ENCODE results near the gene TMC4. TPM values are rescaled to one million over a fixed set of nuclear protein-coding genes. Genes with fewer than 3 reads are reported as not detected.
"Not testable (repeated sequence)": the region's sequence is repeated elsewhere in the genome, so short reads cannot be mapped to it uniquely, and the experiment has no call there.

The TMC4 gene
- polyA plus RNA-seq, 3 donors: 1.5 to 2.5 (median 2.1) TPM

DNA sequence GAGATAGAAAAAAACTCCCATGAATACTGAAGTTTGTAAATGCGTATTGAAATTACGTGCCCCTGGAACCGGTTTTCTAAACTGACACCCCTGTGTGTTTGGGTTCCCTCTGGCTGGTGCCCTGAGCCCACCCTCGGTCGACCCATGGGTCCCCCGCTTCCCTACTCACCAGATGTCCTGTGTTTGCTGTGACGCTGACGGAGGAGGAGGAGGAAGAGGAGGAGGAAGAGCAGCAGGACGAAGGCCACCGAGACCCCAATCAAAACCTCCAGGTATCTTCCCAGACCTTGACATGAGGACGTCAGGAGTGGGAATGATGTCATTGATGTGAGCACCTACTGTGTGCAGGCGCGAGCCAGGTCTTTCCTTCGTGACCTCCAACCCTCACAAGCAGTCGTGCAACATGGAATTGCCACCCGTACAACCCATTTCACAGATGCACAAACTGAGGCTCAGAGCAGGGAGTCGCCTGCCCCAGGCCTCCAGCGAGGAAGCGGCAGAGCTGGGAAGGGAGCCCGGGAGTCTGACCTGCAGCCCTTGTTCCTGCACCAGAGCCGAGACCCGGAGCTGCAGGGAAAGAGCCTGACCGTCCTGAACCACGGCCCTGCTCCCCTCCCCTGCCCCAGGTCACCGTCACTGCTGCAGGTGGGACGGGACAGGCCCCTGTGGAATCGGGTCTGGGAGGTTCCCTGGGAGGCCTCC is 46.2 kb upstream of the TMC4 start:
- Histone ChIP-seq H3K36me3 (replicated peaks in 1 of 2; ENCODE audit: control insufficient read depth in 1 of 2, insufficient read depth in 2 of 2, low read length in 2 of 2) (peaks cover 36 to 41% of the 10 kb centered on the region in 2 donors), H3K27ac (ENCODE audit: low read depth in 1 of 2, low read length in 2 of 2) (peak overlapping the region; percentile 23 to 36), H3K79me2 (ENCODE audit: insufficient read depth, low read length) (peaks cover 33% of the 10 kb centered on the region), H2AFZ (ENCODE audit: insufficient read depth, low read depth, low read length, poor library complexity, severe bottlenecking) (no peak overlapping the region), H3K9me3 (replicated peaks in 1 of 2; ENCODE audit: control insufficient read depth in 1 of 2, insufficient read depth in 1 of 2, low read length in 2 of 2) (no peaks in the 10 kb centered on the region), H3K4me1 (ENCODE audit: control insufficient read depth in 1 of 2, insufficient read depth in 2 of 2, low read length in 2 of 2) (peaks cover 46 to 72% of the 10 kb centered on the region in 2 donors), H3K27me3 (ENCODE audit: control insufficient read depth in 2 of 2, insufficient read depth in 2 of 2, low read length in 2 of 2) (no peaks in the 10 kb centered on the region), H3K9ac (ENCODE audit: insufficient read depth, low read length, poor library complexity, severe bottlenecking) (no peak overlapping the region), H4K20me1 (ENCODE audit: insufficient read depth, low read length) (peaks cover 26% of the 10 kb centered on the region), H3K4me3 (replicated peaks in 1 of 3; ENCODE audit: low read depth in 2 of 3, low read length in 3 of 3) (peak overlapping the region in 1 of 3 experiments; percentile 28), H3K4me2 (replicated peaks; ENCODE audit: extremely low read depth, low read length, poor library complexity, severe bottlenecking) (no peak overlapping the region)
- Mint-ChIP-seq H3K4me3 (peak overlapping the region in 1 of 2 donors; percentile 48), H3K4me1 (peaks cover 66% of the 10 kb centered on the region), H3K27ac (peak overlapping the region in 5 of 7 donors; percentile 32 to 70 (median 64)), H3K9me3 (no peaks in the 10 kb centered on the region), H3K27me3 (ENCODE audit: low read depth in 3 of 3) (peaks cover 0 to 3% (median 0%) of the 10 kb centered on the region in 3 donors), H3K36me3 (peaks cover 48 to 51% of the 10 kb centered on the region in 2 donors)
- TF ChIP-seq, protein P1, sequence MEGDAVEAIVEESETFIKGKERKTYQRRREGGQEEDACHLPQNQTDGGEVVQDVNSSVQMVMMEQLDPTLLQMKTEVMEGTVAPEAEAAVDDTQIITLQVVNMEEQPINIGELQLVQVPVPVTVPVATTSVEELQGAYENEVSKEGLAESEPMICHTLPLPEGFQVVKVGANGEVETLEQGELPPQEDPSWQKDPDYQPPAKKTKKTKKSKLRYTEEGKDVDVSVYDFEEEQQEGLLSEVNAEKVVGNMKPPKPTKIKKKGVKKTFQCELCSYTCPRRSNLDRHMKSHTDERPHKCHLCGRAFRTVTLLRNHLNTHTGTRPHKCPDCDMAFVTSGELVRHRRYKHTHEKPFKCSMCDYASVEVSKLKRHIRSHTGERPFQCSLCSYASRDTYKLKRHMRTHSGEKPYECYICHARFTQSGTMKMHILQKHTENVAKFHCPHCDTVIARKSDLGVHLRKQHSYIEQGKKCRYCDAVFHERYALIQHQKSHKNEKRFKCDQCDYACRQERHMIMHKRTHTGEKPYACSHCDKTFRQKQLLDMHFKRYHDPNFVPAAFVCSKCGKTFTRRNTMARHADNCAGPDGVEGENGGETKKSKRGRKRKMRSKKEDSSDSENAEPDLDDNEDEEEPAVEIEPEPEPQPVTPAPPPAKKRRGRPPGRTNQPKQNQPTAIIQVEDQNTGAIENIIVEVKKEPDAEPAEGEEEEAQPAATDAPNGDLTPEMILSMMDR (IDR thresholded peaks at IDR 0.05): no peak
- DNase-seq: no peak
- WGBS (ENCODE audit: insufficient coverage): 98% methylated on average over 18 of the region's 27 CpGs
- intact Hi-C loops (cut with micrococcal nuclease): no loop called here

DNA sequence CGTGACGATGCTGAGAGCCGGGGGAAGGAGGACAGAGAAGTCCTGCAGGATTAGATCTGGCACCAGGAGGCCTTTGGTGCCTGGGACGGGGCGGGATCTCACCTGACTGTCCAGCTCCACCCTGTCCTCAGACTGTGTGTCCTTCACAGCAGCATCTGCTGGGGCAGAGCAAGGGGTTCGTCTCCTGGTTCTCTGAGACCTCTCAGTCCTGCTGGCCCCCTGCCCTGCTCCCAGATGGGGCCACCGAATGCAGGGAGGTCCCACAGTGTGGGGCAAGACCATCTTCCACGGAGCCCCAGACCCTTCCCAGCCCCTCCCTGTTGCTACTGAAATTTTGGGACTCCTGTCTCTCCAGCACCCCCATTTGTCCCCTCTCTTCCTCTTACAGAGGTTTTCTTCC is 45.3 kb upstream of the TMC4 start:
- peak overlapping the region; percentile 7 to 82 (median 63) for H3K27ac Mint-ChIP-seq
- peak overlapping the region; percentile 29 to 36 for H3K27ac ChIP-seq (ENCODE audit: low read depth in 1 of 2, low read length in 2 of 2)
- peaks cover 0 to 3% (median 0%) of the 10 kb centered on the region in 3 donors for H3K27me3 Mint-ChIP-seq (ENCODE audit: low read depth in 3 of 3)
- WGBS (ENCODE audit: insufficient coverage): 96% methylated on average over 8 of the region's 8 CpGs
- TF ChIP-seq, protein P1 (IDR thresholded peaks at IDR 0.05): no peak
- H3K9me3 ChIP-seq (replicated peaks in 1 of 2; ENCODE audit: control insufficient read depth in 1 of 2, insufficient read depth in 1 of 2, low read length in 2 of 2): no peaks in the 10 kb centered on the region
- peaks cover 50 to 53% of the 10 kb centered on the region in 2 donors for H3K36me3 Mint-ChIP-seq
- H3K9ac ChIP-seq (ENCODE audit: insufficient read depth, low read length, poor library complexity, severe bottlenecking): no peak overlapping the region
- peaks cover 38 to 63% of the 10 kb centered on the region in 2 donors for H3K4me1 ChIP-seq (ENCODE audit: control insufficient read depth in 1 of 2, insufficient read depth in 2 of 2, low read length in 2 of 2)
- no peaks in the 10 kb centered on the region for H3K9me3 Mint-ChIP-seq
- H3K4me1 Mint-ChIP-seq: peaks cover 61% of the 10 kb centered on the region
- H3K79me2 ChIP-seq (ENCODE audit: insufficient read depth, low read length): peaks cover 34% of the 10 kb centered on the region
- peak overlapping the region in 1 of 2 donors; percentile 4 for H3K4me3 Mint-ChIP-seq
- peak overlapping the region; percentile 3 for H3K4me2 ChIP-seq (replicated peaks; ENCODE audit: extremely low read depth, low read length, poor library complexity, severe bottlenecking)
- no peaks in the 10 kb centered on the region for H3K27me3 ChIP-seq (ENCODE audit: control insufficient read depth in 2 of 2, insufficient read depth in 2 of 2, low read length in 2 of 2)
- no peak overlapping the region for H3K4me3 ChIP-seq (replicated peaks in 1 of 3; ENCODE audit: low read depth in 2 of 3, low read length in 3 of 3)
- no peak overlapping the region for H2AFZ ChIP-seq (ENCODE audit: insufficient read depth, low read depth, low read length, poor library complexity, severe bottlenecking)
- H3K36me3 ChIP-seq (replicated peaks in 1 of 2; ENCODE audit: control insufficient read depth in 1 of 2, insufficient read depth in 2 of 2, low read length in 2 of 2): peaks cover 36 to 41% of the 10 kb centered on the region in 2 donors
- intact Hi-C loops (cut with micrococcal nuclease): no loop called here
- no peak for DNase-seq
- peaks cover 26% of the 10 kb centered on the region for H4K20me1 ChIP-seq (ENCODE audit: insufficient read depth, low read length)

DNA sequence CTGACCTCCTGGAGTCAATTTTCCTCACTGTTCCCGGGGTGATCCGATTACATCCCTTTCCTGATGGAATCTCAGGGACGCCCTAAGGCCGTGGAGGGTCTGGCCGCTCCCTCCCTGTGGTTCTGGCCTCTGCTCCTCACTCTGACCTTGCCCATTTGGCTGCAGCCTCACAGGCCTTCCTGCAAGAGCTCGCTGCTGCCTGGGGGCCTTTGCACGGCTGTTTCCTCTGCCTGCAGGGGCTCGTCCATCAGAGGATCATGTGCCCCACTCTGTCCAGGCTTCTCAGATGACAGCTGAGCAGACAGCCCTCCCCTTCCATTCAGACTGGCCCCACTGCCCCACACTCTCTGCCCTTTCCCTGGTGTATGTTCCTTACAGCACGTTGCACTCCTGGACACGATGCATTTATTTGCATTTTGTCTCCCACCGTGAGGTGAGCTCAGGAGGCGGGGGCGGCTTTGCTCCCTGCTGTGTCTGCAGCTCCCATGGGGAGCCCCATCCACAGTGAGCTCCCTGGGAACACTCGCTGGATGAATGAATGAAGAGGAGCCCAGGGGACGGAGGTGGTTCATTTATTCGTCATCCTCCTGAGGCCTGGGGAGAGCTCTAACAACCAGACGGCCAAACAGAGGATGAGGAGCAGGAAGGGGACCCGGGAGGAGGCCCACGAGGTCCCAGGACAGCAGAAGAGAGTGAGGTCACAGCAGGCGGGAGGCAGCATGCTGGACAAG is 44.7 kb upstream of the TMC4 start:
- Histone ChIP-seq H4K20me1 (ENCODE audit: insufficient read depth, low read length) (peaks cover 26% of the 10 kb centered on the region), H3K4me1 (ENCODE audit: control insufficient read depth in 1 of 2, insufficient read depth in 2 of 2, low read length in 2 of 2) (peaks cover 32 to 58% of the 10 kb centered on the region in 2 donors), H3K27ac (ENCODE audit: low read depth in 1 of 2, low read length in 2 of 2) (peak overlapping the region in 1 of 2 donors; percentile 36), H3K36me3 (replicated peaks in 1 of 2; ENCODE audit: control insufficient read depth in 1 of 2, insufficient read depth in 2 of 2, low read length in 2 of 2) (peaks cover 36 to 41% of the 10 kb centered on the region in 2 donors), H3K79me2 (ENCODE audit: insufficient read depth, low read length) (peaks cover 38% of the 10 kb centered on the region)
- H2AFZ ChIP-seq (ENCODE audit: insufficient read depth, low read depth, low read length, poor library complexity, severe bottlenecking); intact Hi-C loops (cut with micrococcal nuclease); H3K9ac ChIP-seq (ENCODE audit: insufficient read depth, low read length, poor library complexity, severe bottlenecking); H3K4me2 ChIP-seq (replicated peaks; ENCODE audit: extremely low read depth, low read length, poor library complexity, severe bottlenecking); H3K27me3 Mint-ChIP-seq (ENCODE audit: low read depth in 3 of 3); H3K9me3 Mint-ChIP-seq; H3K4me3 ChIP-seq (replicated peaks in 1 of 3; ENCODE audit: low read depth in 2 of 3, low read length in 3 of 3); H3K27me3 ChIP-seq (ENCODE audit: control insufficient read depth in 2 of 2, insufficient read depth in 2 of 2, low read length in 2 of 2); H3K9me3 ChIP-seq (replicated peaks in 1 of 2; ENCODE audit: control insufficient read depth in 1 of 2, insufficient read depth in 1 of 2, low read length in 2 of 2); DNase-seq: not testable (repeated sequence)
- peak overlapping the region in 1 of 2 donors; percentile 4 for H3K4me3 Mint-ChIP-seq
- H3K27ac Mint-ChIP-seq: peak overlapping the region in 6 of 7 donors; percentile 41 to 82 (median 64)
- H3K4me1 Mint-ChIP-seq: peaks cover 62% of the 10 kb centered on the region
- WGBS (ENCODE audit: insufficient coverage): 81% methylated on average over 7 of the region's 20 CpGs
- H3K36me3 Mint-ChIP-seq: peaks cover 54 to 58% of the 10 kb centered on the region in 2 donors

Data from CD14-positive monocyte (primary cell).